B cell (primary cell): ENCODE measurements around the gene GJC1. TPM values are rescaled to one million over a fixed set of nuclear protein-coding genes. Genes with fewer than 3 reads are reported as not detected.
A peak's percentile ranks its signal among the peaks of the same experiment; 100 is the strongest.

Experiments
- ATAC-seq: fragments of 200-7000 bp; cut with Tn5 transposase; one replicate; pipeline ENCODE4 v1.10.0; 2021; ENCODE audit warnings: low read depth, mild to moderate bottlenecking, moderate number of reproducible peaks, moderate library complexity
- CTCF ChIA-PET: fragments of 350-600 bp; sonication (Branson Sonifier 250); formaldehyde crosslinking; loops from one replicate; lab custom pipeline; 2021; ENCODE audit warnings: antibody characterized with exemption, inconsistent platforms; lab: Charles Lee
- POLR2A ChIA-PET: fragments of 350-600 bp; sonication (Branson Sonifier 250); formaldehyde crosslinking; loops from one replicate; lab custom pipeline; 2021; ENCODE audit warnings: antibody characterized with exemption; lab: Charles Lee
- DNase-seq: peaks from one replicate; pipeline ENCODE4 v3.0.0; 2013
- H2AFZ ChIP-seq: 2 replicates; pipeline ENCODE4 v1.6.1; 2012; ENCODE audit warnings: mild to moderate bottlenecking, low read depth, low read length; ENCODE audit not compliant: insufficient read depth, poor library complexity, severe bottlenecking
- H3K27ac ChIP-seq, 2 donors: 1 replicate in 1 of 2; 2 replicates in 1 of 2; pipeline ENCODE4 v1.5.1; 2012 to 2013; ENCODE audit warnings: low read length in 2 of 2, mild to moderate bottlenecking in 2 of 2, moderate library complexity in 1 of 2
- H3K27me3 ChIP-seq, 4 experiments: fragments of 200-600 bp in 1 of 4; sonication (generic) in 1 of 4; replicated peaks in 1 of 4; 1 replicate in 2 of 4; 2 replicates in 2 of 4; pipeline versions ENCODE4 v1.6.1 to v1.7.0; 2013 to 2016; ENCODE audit warnings: low read length in 3 of 4, mild to moderate bottlenecking in 2 of 4, mixed read lengths in 1 of 4, moderate library complexity in 1 of 4; ENCODE audit not compliant: insufficient read depth in 4 of 4, control insufficient read depth in 3 of 4; ENCODE audit errors: control extremely low read depth in 1 of 4
- H3K36me3 ChIP-seq, 2 experiments: replicated peaks in 1 of 2; 1 replicate in 1 of 2; 2 replicates in 1 of 2; pipeline versions ENCODE4 v1.6.1 to v1.7.1; 2013; ENCODE audit warnings: low read length in 1 of 2; ENCODE audit not compliant: insufficient read depth in 2 of 2, control insufficient read depth in 1 of 2; ENCODE audit errors: control extremely low read depth in 1 of 2, extremely low read depth in 1 of 2
- H3K4me1 ChIP-seq, 2 donors: fragments of 200-600 bp in 1 of 2; sonication (generic) in 1 of 2; 1 replicate in 1 of 2; 2 replicates in 1 of 2; pipeline versions ENCODE4 v1.5.1 to v1.6.1; 2013 to 2017; ENCODE audit warnings: low read length in 2 of 2; ENCODE audit not compliant: control insufficient read depth in 2 of 2, insufficient read depth in 2 of 2
- H3K4me2 ChIP-seq: replicated peaks from 2 replicates; pipeline ENCODE3; 2012; ENCODE audit warnings: mild to moderate bottlenecking, low read depth, low read length; ENCODE audit not compliant: poor library complexity, severe bottlenecking
- H3K4me3 ChIP-seq, 5 experiments: fragments of 200-600 bp in 1 of 5; sonication (generic) in 1 of 5; 1 replicate in 3 of 5; 2 replicates in 2 of 5; pipeline versions ENCODE4 v1.5.1 to v1.7.0; 2011 to 2016; ENCODE audit warnings: low read length in 4 of 5, mild to moderate bottlenecking in 4 of 5, low read depth in 2 of 5, control low read depth in 1 of 5, moderate library complexity in 1 of 5; ENCODE audit not compliant: insufficient read depth in 1 of 5; ENCODE audit errors: control extremely low read depth in 1 of 5, extremely low read depth in 1 of 5
- H3K79me2 ChIP-seq: fragments of 200-600 bp; sonication (generic); one replicate; pipeline ENCODE4 v1.6.0; 2016; ENCODE audit warnings: low read length; ENCODE audit not compliant: control insufficient read depth, insufficient read depth
- H3K9ac ChIP-seq: fragments of 200-600 bp; sonication (generic); 2 replicates; pipeline ENCODE4 v1.6.1; 2017; ENCODE audit warnings: mild to moderate bottlenecking, low read length, moderate library complexity
- H3K9me3 ChIP-seq, 3 donors: one replicate each; pipeline versions ENCODE4 v1.6.1 to v1.7.1; 2013; ENCODE audit warnings: low read length in 2 of 3; ENCODE audit not compliant: control insufficient read depth in 2 of 3, insufficient read depth in 1 of 3; ENCODE audit errors: control extremely low read depth in 1 of 3
- H4K20me1 ChIP-seq: 2 replicates; pipeline ENCODE4 v1.6.0; 2012; ENCODE audit warnings: mild to moderate bottlenecking, low read length; ENCODE audit not compliant: insufficient read depth, control insufficient read depth, poor library complexity, severe bottlenecking
- H3K27ac Mint-ChIP-seq: one replicate; pipeline ENCODE4 v1.8.0; 2021; ENCODE audit warnings: mixed read lengths
- H3K27me3 Mint-ChIP-seq: one replicate; pipeline ENCODE4 v1.8.0; 2021; ENCODE audit warnings: mixed read lengths
- H3K4me1 Mint-ChIP-seq: one replicate; pipeline ENCODE4 v1.8.0; 2021; ENCODE audit warnings: mixed read lengths
- H3K4me3 Mint-ChIP-seq: one replicate; pipeline ENCODE4 v1.8.0; 2021; ENCODE audit warnings: mixed read lengths
- H3K9me3 Mint-ChIP-seq: one replicate; pipeline ENCODE4 v1.8.0; 2022; ENCODE audit warnings: mixed read lengths; ENCODE audit not compliant: insufficient read depth
- CTCF ChIP-seq: fragments of 200-600 bp; IDR thresholded peaks from one replicate; pipeline ENCODE4 v1.8.0; 2022; ENCODE audit warnings: antibody characterized with exemption, mild to moderate bottlenecking
- EZH2 ChIP-seq: IDR thresholded peaks from 2 replicates; pipeline ENCODE4 v1.6.1; 2012; ENCODE audit warnings: borderline replicate concordance, low read depth, mild to moderate bottlenecking, moderate library complexity, low read length; ENCODE audit not compliant: insufficient read depth, poor library complexity, severe bottlenecking
- WGBS: methylation state at CpG from one replicate; pipeline ENCODE4 v1.1.5; 2013; ENCODE audit warnings: missing lambda C conversion rate; ENCODE audit not compliant: insufficient coverage; 5-methylcytosine and 5-hydroxymethylcytosine counted together
- intact Hi-C: fragments of 100-400 bp; cut with micrococcal nuclease; formaldehyde crosslinking; loops from one replicate; pipeline ENCODE4 v1.10.0; 2022
- polyA plus RNA-seq: library from polyadenylated mRNA; depleted of rRNA; stranded (reverse); fragments of >200 nt; gene quantifications from 2 replicates; pipeline ENCODE4 v1.2.3, GENCODE V29; 2012
- total RNA-seq, 2 donors: library from RNA; stranded (reverse); fragments of 120-200 nt in 1 of 2; gene quantifications; 1 replicate in 1 of 2; 2 replicates in 1 of 2; pipeline versions ENCODE4 v1.2.3 to v1.2.4, GENCODE V29; 2013 to 2022

GJC1 gene
- total and polyA plus RNA-seq, 2 donors (not counting 1 experiment from before 2014, with no cell fraction given) = not detected

DNA sequence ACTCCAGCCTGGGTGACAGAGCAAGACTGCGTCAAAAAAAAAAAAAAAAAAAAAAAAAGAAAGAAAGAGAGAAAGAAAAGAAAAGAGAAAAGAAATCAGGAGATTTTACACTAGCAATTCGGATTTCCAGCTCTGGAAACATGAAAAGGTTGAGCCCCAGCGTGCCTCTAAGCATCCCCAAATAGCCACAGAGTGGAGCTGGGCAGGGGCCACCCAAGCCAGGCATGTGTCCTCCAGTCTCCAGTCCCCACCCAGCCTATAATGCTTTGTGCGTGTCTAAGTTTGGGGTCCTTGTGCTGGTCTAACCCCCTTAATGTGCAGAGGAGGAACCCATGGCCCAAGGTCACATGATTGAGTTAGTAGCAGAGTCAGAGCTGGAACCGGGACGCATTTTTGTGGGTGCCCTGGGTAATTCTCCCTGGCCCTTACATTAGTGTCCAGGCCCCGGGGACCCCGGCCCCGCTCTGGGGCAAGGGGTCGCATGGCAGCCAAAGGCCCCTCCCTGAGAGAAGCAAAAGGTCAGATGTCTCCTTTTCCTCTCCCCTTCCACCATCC is 51.4 kb downstream of the GJC1 start:
- intact Hi-C loops = loop anchor here (1.0 kb wide), 1 partner anchor 87 kb away; no protein-coding TSS in a partner anchor
- H4K20me1 ChIP-seq = no peaks in the 10 kb centered on the region

More for the DNA sequence above, 51.4 kb downstream of the GJC1 start:
- H3K4me3 ChIP-seq = peak overlapping the region in 3 of 5 experiments; percentile 27 to 49 (median 46)
- peaks cover 0 to 35% (median 4%) of the 10 kb centered on the region in 4 experiments for H3K27me3 ChIP-seq
- no peaks in the 10 kb centered on the region for H3K9me3 Mint-ChIP-seq
- peak overlapping the region; percentile 80 for H3K4me3 Mint-ChIP-seq
- H3K27ac ChIP-seq = no peak overlapping the region
- peaks cover 22% of the 10 kb centered on the region for H3K4me1 Mint-ChIP-seq
- ATAC-seq (no peak), DNase-seq (no peak)
- H3K79me2 ChIP-seq = no peaks in the 10 kb centered on the region
- peak overlapping the region; percentile 83 for H3K4me2 ChIP-seq
- no peaks in the 10 kb centered on the region for H3K36me3 ChIP-seq
- WGBS = 14% methylated on average over 7 of the region's 10 CpGs
- peaks cover 17 to 26% of the 10 kb centered on the region in 2 donors for H3K4me1 ChIP-seq
- H2AFZ ChIP-seq = peak overlapping the region; percentile 86
- CTCF ChIA-PET = interaction anchor here (0.7 to 11.1 kb wide), 13 partner anchors 18 to 357 kb away, joined by 3 to 208 read pairs (median 3); partner anchors contain the start of genes ACBD4 and NMT1
- no peak overlapping the region for H3K27ac Mint-ChIP-seq
- POLR2A ChIA-PET = no interaction called here
- peaks cover 0 to 8% (median 0%) of the 10 kb centered on the region in 3 donors for H3K9me3 ChIP-seq
- TF ChIP-seq CTCF (no peak), EZH2 (no peak)
- peaks cover 4% of the 10 kb centered on the region for H3K27me3 Mint-ChIP-seq
- H3K9ac ChIP-seq = peak overlapping the region; percentile 59
